ENCODE data around the gene TFAP2A. TPM values are rescaled to one million over a fixed set of nuclear protein-coding genes. Genes with fewer than 3 reads are reported as not detected.

The TFAP2A gene
- total RNA-seq, 4 donors from 2014 or later: 0.31 to 4.6 (median 0.42) TPM; not detected in 1

- TF ChIP-seq POLR2AphosphoS5 (IDR thresholded peaks at IDR 0.05) (no peak), POLR2A (IDR thresholded peaks at IDR 0.05) (no peak), EP300 (IDR thresholded peaks at IDR 0.05) (no peak), CTCF (IDR thresholded peaks at IDR 0.05) (no peak)
- ATAC-seq: no peak
- H3K27me3 ChIP-seq: peaks cover 100% of the 10 kb centered on the region
- H3K4me3 ChIP-seq: peak overlapping the region in 1 of 2 donors; percentile 9
- no peak overlapping the region for H3K27ac ChIP-seq
- H3K9me3 ChIP-seq: peaks cover 0 to 5% (median 0%) of the 10 kb centered on the region in 3 donors
- peaks cover 0 to 40% (median 11%) of the 10 kb centered on the region in 3 donors for H3K4me1 ChIP-seq
- no peaks in the 10 kb centered on the region for H3K36me3 ChIP-seq
- 6 to 11% methylated on average over 16 to 39 of the region's 64 CpGs for WGBS, 2 donors (ENCODE audit: low coverage in 1 of 2)
Observed at GRCh38 chr6:10384610-10385523, 30.0 kb downstream of the TFAP2A start.

- H3K36me3 ChIP-seq: no peaks in the 10 kb centered on the region
- no peak for TF ChIP-seq POLR2A (IDR thresholded peaks at IDR 0.05)
- no peak for TF ChIP-seq CTCF (IDR thresholded peaks at IDR 0.05)
- TF ChIP-seq EP300 (IDR thresholded peaks at IDR 0.05): no peak
- TF ChIP-seq POLR2AphosphoS5 (IDR thresholded peaks at IDR 0.05): no peak
- no peak for ATAC-seq
- peaks cover 97% of the 10 kb centered on the region for H3K27me3 ChIP-seq
- peak overlapping the region in 1 of 2 donors; percentile 26 for H3K4me3 ChIP-seq
- H3K27ac ChIP-seq: peak overlapping the region in 1 of 4 donors; percentile 36
- peaks cover 0 to 37% (median 11%) of the 10 kb centered on the region in 3 donors for H3K4me1 ChIP-seq
- WGBS, 2 donors (ENCODE audit: low coverage in 1 of 2): 6 to 10% methylated on average over 9 of the region's 9 CpGs
- H3K9me3 ChIP-seq: peaks cover 0 to 5% (median 0%) of the 10 kb centered on the region in 3 donors
Observed at GRCh38 chr6:10384091-10384609, 30.7 kb downstream of the TFAP2A start.

- TF ChIP-seq POLR2A (IDR thresholded peaks at IDR 0.05) (peak; percentile 13 to 15), CTCF (IDR thresholded peaks at IDR 0.05) (no peak), EP300 (IDR thresholded peaks at IDR 0.05) (no peak), POLR2AphosphoS5 (IDR thresholded peaks at IDR 0.05) (no peak)
- peak; percentile 60 for ATAC-seq
- Histone ChIP-seq H3K27ac (peak overlapping the region in 1 of 4 donors; percentile 36), H3K36me3 (no peaks in the 10 kb centered on the region), H3K9me3 (peaks cover 0 to 5% (median 0%) of the 10 kb centered on the region in 3 donors), H3K27me3 (peaks cover 97% of the 10 kb centered on the region), H3K4me1 (peaks cover 0 to 37% (median 11%) of the 10 kb centered on the region in 3 donors), H3K4me3 (peak overlapping the region in 1 of 2 donors; percentile 26)
- WGBS, 2 donors (ENCODE audit: low coverage in 1 of 2): 1 to 2% methylated on average over 9 to 17 of the region's 48 CpGs
Observed at GRCh38 chr6:10383331-10384090, 31.4 kb downstream of the TFAP2A start.

GRCh38 chr6:10382728-10383330, 32.0 kb downstream of the TFAP2A start:
- Histone ChIP-seq H3K36me3 (no peaks in the 10 kb centered on the region), H3K9me3 (peaks cover 0 to 5% (median 0%) of the 10 kb centered on the region in 3 donors), H3K4me1 (peaks cover 0 to 37% (median 11%) of the 10 kb centered on the region in 3 donors), H3K4me3 (no peak overlapping the region), H3K27me3 (peaks cover 97% of the 10 kb centered on the region), H3K27ac (peak overlapping the region in 1 of 4 donors; percentile 36)
- ATAC-seq: no peak
- TF ChIP-seq POLR2A (IDR thresholded peaks at IDR 0.05): no peak
- TF ChIP-seq POLR2AphosphoS5 (IDR thresholded peaks at IDR 0.05): no peak
- no peak for TF ChIP-seq EP300 (IDR thresholded peaks at IDR 0.05)
- TF ChIP-seq CTCF (IDR thresholded peaks at IDR 0.05): no peak
- 16 to 17% methylated on average over 12 to 22 of the region's 22 CpGs for WGBS, 2 donors (ENCODE audit: low coverage in 1 of 2)
